ENCODE data around the gene CCDC51.
"Not testable (repeated sequence)": the region's sequence is repeated elsewhere in the genome, so short reads cannot be mapped to it uniquely, and the experiment has no call there.

CCDC51 gene

GRCh38 chr3:48475188-48475587 lies 35.3 kb upstream of the CCDC51 start:
- Histone ChIP-seq H3K79me2 (ENCODE audit: insufficient read depth, low read length) (0 out of 2 replicates have a peak, but pooled peaks cover 3% of the 10 kb centered on the region), H3K36me3 (ENCODE audit: low read length) (no peaks in the 10 kb centered on the region), H3K4me2 (ENCODE audit: low read depth, low read length, poor library complexity, severe bottlenecking) (no peak overlapping the region), H3K4me3 (ENCODE audit: insufficient read depth, low read length, poor library complexity, severe bottlenecking) (no peak overlapping the region), H2AFZ (ENCODE audit: low read depth, low read length, severe bottlenecking) (no peak overlapping the region), H4K20me1 (ENCODE audit: low read depth, low read length) (no peaks in the 10 kb centered on the region), H3K9me2 (replicated peaks; ENCODE audit: insufficient read depth, low read length) (no peaks in the 10 kb centered on the region), H3K9me3 (ENCODE audit: insufficient read depth, low read length) (no peaks in the 10 kb centered on the region), H3K9ac (ENCODE audit: low read length) (no peak overlapping the region), H3K27me3 (ENCODE audit: low read length) (no peaks in the 10 kb centered on the region), H3K27ac (ENCODE audit: low read depth, low read length) (no peak overlapping the region), H3F3A (ENCODE audit: insufficient read depth) (peaks cover 14% of the 10 kb centered on the region)
- TF ChIP-seq, protein P1, sequence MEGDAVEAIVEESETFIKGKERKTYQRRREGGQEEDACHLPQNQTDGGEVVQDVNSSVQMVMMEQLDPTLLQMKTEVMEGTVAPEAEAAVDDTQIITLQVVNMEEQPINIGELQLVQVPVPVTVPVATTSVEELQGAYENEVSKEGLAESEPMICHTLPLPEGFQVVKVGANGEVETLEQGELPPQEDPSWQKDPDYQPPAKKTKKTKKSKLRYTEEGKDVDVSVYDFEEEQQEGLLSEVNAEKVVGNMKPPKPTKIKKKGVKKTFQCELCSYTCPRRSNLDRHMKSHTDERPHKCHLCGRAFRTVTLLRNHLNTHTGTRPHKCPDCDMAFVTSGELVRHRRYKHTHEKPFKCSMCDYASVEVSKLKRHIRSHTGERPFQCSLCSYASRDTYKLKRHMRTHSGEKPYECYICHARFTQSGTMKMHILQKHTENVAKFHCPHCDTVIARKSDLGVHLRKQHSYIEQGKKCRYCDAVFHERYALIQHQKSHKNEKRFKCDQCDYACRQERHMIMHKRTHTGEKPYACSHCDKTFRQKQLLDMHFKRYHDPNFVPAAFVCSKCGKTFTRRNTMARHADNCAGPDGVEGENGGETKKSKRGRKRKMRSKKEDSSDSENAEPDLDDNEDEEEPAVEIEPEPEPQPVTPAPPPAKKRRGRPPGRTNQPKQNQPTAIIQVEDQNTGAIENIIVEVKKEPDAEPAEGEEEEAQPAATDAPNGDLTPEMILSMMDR (IDR thresholded peaks at IDR 0.05; ENCODE audit: insufficient read depth, low read length, poor library complexity, severe bottlenecking) = no peak

GRCh38 chr3:48474619-48475018 lies 34.7 kb upstream of the CCDC51 start:
- no peaks in the 10 kb centered on the region for H3K36me3 ChIP-seq (ENCODE audit: low read length)
- no peaks in the 10 kb centered on the region for H4K20me1 ChIP-seq (ENCODE audit: low read depth, low read length)
- TF ChIP-seq, protein P1 (IDR thresholded peaks at IDR 0.05; ENCODE audit: insufficient read depth, low read length, poor library complexity, severe bottlenecking) = no peak
- no peak for TF ChIP-seq EZH2phosphoT487 (conservative IDR thresholded peaks at IDR 0.05; ENCODE audit: low read length)
- no peaks in the 10 kb centered on the region for H3K9me2 ChIP-seq (replicated peaks; ENCODE audit: insufficient read depth, low read length)
- no peaks in the 10 kb centered on the region for H3K9me3 ChIP-seq (ENCODE audit: insufficient read depth, low read length)
- peaks cover 17% of the 10 kb centered on the region for H3F3A ChIP-seq (ENCODE audit: insufficient read depth)
- H3K27me3 ChIP-seq (ENCODE audit: low read length) = no peaks in the 10 kb centered on the region
- 0 out of 2 replicates have a peak, but pooled peaks cover 3% of the 10 kb centered on the region for H3K79me2 ChIP-seq (ENCODE audit: insufficient read depth, low read length)
- no peak overlapping the region for H3K27ac ChIP-seq (ENCODE audit: low read depth, low read length)
- no peak overlapping the region for H2AFZ ChIP-seq (ENCODE audit: low read depth, low read length, severe bottlenecking)
- H3K4me3 ChIP-seq (ENCODE audit: insufficient read depth, low read length, poor library complexity, severe bottlenecking) = no peak overlapping the region
- no peak overlapping the region for H3K4me2 ChIP-seq (ENCODE audit: low read depth, low read length, poor library complexity, severe bottlenecking)
- H3K9ac ChIP-seq (ENCODE audit: low read length) = no peak overlapping the region

DNA sequence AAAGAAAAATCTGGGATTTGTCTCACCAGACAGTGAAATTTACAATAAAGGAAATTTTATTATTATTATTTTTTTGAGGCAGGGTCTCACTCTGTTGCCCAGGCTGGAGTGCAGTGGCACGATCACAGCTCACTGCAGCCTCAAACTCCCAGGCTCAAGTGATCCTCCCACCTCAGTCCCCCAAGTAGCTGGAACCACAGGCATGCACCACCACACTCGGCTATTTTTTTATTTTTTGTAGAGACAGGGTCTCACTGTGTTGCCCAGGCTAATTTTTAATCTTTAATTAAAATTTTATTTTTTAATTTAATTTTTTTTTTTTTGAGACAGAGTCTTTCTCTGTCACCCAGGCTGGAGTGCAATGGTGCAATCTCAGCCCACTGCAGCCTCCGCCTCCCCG lies 34.1 kb upstream of the CCDC51 start:
- peaks cover 17% of the 10 kb centered on the region for H3F3A ChIP-seq (ENCODE audit: insufficient read depth)
- H2AFZ ChIP-seq (ENCODE audit: low read depth, low read length, severe bottlenecking); H3K4me2 ChIP-seq (ENCODE audit: low read depth, low read length, poor library complexity, severe bottlenecking); H3K27me3 ChIP-seq (ENCODE audit: low read length); H3K36me3 ChIP-seq (ENCODE audit: low read length); H4K20me1 ChIP-seq (ENCODE audit: low read depth, low read length); H3K9ac ChIP-seq (ENCODE audit: low read length); H3K9me2 ChIP-seq (replicated peaks; ENCODE audit: insufficient read depth, low read length); H3K9me3 ChIP-seq (ENCODE audit: insufficient read depth, low read length); H3K4me3 ChIP-seq (ENCODE audit: insufficient read depth, low read length, poor library complexity, severe bottlenecking); H3K27ac ChIP-seq (ENCODE audit: low read depth, low read length); H3K79me2 ChIP-seq (ENCODE audit: insufficient read depth, low read length): not testable (repeated sequence)

GRCh38 chr3:48473617-48473952 lies 33.7 kb upstream of the CCDC51 start:
- H3K36me3 ChIP-seq (ENCODE audit: low read length) = no peaks in the 10 kb centered on the region
- no peaks in the 10 kb centered on the region for H3K9me3 ChIP-seq (ENCODE audit: insufficient read depth, low read length)
- H4K20me1 ChIP-seq (ENCODE audit: low read depth, low read length) = no peaks in the 10 kb centered on the region
- TF ChIP-seq, protein P1 (IDR thresholded peaks at IDR 0.05; ENCODE audit: insufficient read depth, low read length, poor library complexity, severe bottlenecking) = no peak
- TF ChIP-seq EZH2phosphoT487 (conservative IDR thresholded peaks at IDR 0.05; ENCODE audit: low read length) = no peak
- 0 out of 2 replicates have a peak, but pooled peaks cover 3% of the 10 kb centered on the region for H3K79me2 ChIP-seq (ENCODE audit: insufficient read depth, low read length)
- no peak overlapping the region for H3K4me3 ChIP-seq (ENCODE audit: insufficient read depth, low read length, poor library complexity, severe bottlenecking)
- peak overlapping the region; percentile 72 for H2AFZ ChIP-seq (ENCODE audit: low read depth, low read length, severe bottlenecking)
- H3F3A ChIP-seq (ENCODE audit: insufficient read depth) = peaks cover 17% of the 10 kb centered on the region
- peak overlapping the region; percentile 71 for H3K9ac ChIP-seq (ENCODE audit: low read length)
- H3K27me3 ChIP-seq (ENCODE audit: low read length) = no peaks in the 10 kb centered on the region
- H3K9me2 ChIP-seq (replicated peaks; ENCODE audit: insufficient read depth, low read length) = no peaks in the 10 kb centered on the region
- H3K27ac ChIP-seq (ENCODE audit: low read depth, low read length) = peak overlapping the region; percentile 81
- peak overlapping the region; percentile 68 for H3K4me2 ChIP-seq (ENCODE audit: low read depth, low read length, poor library complexity, severe bottlenecking)

Data from SU-DHL-6 (cell line).